Pons (tissue), 1 donor: Measurements from ENCODE around the gene CREG2.
"Not testable (repeated sequence)": the region's sequence is repeated elsewhere in the genome, so short reads cannot be mapped to it uniquely, and the experiment has no call there.

Experiments used
- DNase-seq: peaks from one replicate; pipeline ENCODE4 v3.0.0-alpha.2; 2016; ENCODE audit warnings: low spot score

The CREG2 gene

DNA sequence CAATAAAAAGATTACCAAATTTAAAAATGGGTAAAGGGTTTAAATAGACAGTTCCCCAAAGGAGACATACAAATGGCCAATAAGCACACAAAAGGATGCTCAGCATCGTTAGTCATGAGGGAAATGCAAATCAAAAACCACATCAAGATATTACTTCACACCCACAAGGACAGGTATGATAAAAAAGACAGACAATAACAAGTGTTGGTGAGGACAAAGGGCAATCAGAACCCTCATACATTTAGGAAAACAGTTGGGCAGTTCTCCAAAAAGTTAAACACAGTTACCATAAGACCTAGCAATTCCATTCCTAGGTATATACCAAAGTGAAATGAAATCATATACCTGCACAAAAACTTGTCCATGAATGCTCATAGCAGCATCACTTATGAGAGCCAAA is 14.5 kb downstream of the CREG2 start:
- no peak for DNase-seq

DNA sequence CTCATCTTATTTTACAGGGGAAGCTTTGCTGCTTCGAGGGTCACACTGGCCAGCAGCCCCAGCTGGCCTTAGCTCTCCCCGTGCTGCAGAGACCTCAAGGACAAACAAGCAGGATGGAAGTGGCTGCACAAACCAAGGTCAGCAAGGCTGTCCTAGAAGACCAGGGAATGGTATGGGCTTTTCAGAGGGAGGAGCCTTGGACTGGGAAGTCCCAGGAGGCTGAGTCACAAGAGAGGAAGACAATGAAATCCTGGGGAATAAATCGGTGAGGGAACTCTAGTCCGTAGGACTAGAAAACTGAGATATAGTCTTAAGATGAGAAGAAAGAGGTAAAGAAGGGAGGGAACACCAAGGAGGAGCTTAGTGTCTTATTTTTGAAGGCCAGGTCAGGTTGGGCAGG is 15.7 kb downstream of the CREG2 start:
- no peak for DNase-seq

DNA sequence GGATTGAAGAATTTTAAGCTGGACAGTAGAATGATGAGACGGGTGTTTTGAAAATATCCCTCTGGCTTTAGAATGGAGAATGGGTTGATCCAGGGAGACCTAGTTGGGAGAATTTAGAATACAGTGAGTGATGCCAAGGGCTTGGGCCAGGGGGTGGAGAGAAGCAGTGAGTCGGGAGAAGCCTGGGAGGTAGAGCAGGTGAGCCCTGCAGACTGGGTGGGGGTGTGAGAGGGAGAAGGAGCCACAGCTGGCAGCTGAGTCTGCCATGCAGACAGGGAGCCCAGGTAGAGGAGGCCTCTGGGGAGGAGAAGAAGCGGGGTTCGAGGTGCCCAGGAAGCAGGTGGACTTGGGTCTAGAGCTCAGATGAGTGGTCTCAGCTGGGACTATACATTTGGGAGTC is 18.2 kb downstream of the CREG2 start:
- no peak for DNase-seq

DNA sequence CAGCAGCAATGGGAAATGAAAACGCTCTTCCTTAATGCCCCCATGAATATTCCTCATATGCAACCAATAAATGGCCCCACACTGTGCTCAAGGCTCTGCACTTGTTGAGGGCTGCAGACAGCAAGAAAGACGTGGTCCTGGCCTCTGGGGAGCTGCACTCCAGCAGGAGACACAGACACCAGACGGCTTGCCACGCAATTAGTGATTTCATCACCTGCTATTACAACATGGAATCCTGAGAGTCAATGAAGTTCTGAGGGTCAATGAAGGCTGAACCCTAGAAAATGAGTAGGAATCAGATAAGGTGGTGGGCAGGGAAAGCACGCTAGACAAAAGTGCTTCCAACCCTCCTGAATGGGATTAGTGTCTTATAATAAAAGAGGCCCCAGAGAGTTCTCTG is 18.9 kb downstream of the CREG2 start:
- DNase-seq: no peak

DNA sequence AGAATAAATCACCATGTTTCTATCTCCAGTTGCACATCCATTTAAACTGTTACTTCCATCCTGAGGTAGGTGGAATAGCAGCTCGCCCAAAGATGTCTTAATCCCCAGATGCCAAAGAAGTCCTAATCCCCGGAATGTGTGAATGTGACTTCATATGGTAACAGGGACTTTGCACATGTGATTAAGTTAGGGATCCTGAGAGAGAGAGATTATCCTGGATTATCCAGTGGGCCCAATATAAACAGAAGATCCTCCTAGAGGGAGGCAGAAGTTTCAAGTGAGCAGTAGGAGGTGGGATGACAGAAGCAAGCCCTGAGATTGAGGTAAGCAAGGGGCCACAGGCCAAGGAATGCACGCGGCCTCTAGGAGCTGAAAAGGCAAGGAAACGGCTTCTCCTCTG is 19.8 kb downstream of the CREG2 start:
- no peak for DNase-seq

DNA sequence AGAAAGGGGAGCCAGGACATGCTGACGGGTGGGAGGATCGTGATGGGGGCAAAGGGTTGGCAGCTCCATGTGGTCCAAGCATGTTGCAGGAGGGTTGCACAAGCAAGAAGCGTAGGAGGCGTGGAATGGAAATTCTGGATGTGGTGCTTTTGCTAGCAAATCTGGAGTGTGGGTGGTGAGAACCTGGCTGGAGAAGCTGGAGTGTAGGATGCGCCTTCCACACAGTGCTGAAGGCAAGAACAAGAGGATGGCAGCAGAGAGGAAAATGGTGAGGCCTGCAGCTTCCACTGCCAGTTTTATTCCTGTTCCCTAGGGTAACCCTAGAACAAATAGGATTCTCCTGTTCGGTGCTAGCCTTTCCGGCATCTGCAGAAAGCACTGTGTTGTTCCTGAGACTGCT is 22.4 kb downstream of the CREG2 start:
- DNase-seq: no peak

DNA sequence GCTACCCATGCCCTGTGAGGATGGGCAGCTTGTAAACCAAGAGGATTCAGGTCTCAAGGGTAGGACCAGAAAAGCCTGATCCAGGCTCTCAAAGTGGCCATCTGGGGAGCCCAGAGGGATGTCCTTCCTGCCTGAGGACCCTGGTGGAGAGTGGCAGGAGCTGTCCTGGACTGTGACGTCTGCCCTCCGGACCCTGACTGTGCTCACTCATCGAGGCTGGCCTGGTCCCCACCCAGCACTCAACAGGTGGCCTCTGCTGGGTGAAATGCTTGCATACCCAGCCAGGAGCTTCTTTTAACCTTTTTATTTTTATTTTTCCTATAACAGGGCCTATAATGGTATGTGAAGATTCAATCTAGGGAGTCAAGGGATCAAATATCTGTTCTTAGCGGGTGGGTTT is 24.5 kb downstream of the CREG2 start:
- DNase-seq: no peak

DNA sequence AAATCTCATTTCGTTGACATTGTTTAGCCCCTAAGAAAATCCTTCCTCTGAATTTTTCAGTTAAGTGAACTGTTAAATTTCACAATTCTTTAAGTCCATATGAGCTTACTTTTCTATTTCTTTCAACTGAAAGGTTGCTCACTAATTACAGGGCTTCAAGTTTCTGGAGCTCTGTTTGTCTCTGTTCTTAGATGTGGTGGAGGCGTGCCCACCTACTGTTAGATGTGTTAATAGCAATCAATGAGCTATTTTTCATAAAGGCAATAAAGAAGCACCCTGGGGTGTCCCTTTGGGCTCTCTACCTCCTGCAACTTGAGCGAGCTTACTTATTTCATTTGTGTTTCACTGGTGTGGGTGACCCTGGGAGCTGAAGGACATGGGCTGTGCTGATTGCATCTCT is 25.0 kb downstream of the CREG2 start:
- DNase-seq: no peak

DNA sequence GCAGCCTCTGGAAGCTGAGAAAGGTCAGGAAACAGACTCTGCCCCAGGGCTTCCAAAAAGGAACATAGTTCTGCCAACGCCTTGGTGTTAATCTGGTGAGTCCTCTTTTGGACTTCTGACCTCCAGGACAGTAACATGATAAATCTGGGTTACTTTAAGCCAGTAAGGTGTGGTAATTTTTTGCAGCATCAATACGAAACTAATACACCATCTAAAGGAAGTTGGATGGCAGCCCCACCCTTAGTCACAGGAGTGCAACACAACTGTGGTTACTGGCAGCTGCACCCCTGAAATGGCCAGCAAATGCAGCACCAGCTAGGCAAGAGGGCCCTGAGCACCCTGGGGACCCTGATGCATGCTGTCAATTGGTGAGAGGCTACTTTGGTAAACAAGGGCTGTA is 25.8 kb downstream of the CREG2 start:
- no peak for DNase-seq

DNA sequence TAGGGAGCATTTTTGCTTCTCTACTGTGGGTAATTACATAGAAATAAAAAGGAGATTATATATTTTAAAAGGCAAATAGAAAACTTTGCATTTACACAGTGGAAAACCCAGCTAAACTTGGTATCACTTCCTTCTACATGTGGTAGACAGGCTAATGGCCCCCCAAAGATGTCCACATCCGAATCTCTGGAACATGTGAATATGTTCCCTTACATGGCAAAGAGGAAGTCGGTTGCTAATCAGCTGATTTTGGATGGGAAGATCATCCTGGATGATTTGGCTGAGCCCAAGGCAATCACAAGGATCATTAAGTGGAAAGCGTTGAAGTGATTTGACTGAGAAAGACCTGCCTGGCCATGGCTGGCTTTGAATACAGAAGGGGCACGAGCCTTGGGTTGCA is 26.2 kb downstream of the CREG2 start:
- DNase-seq: no peak

DNA sequence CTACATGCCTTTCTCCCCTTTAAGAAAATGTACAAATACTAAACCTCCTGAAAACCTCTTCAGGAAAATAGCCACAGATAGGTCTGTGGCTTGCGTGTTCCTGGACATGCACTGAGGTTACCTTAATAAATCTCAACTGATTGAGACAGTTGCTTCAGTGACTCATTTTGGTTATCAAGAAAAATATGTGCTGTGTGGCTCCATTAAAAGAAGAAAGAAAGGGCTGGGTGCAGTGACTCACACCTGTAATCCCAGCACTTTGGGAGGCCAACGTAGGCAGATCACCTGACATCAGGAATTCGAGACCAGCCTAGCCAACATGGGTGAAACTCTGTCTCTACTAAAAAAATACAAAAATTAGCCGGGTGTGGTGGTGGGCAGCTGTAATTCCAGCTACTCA is 27.1 kb downstream of the CREG2 start:
- no peak for DNase-seq

DNA sequence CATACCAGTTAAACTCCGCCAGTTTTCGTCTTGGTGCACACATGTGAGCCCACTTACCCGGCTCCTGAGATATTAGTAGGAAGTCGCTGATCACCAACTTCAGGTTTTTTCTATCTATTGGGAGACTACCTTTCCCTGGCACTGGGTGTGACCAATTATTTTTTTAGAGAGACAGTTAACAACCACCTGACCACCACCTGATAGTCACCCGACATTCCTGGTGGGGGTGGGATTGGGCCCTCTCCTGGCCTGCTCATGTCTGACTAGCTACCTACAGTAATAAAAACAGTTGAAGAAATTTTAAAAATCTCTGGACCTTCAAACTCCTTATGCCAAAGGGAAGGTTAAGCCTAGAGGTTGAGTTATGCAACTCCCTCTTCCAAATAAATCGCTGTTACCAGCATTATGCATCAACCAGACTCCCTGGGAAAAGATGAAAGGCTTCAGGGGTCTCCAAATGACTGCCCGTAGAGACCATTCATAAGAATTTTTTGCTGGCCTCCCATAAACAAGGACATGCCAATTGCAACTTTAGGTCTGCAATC is 27.8 kb downstream of the CREG2 start:
- DNase-seq: no peak

DNA sequence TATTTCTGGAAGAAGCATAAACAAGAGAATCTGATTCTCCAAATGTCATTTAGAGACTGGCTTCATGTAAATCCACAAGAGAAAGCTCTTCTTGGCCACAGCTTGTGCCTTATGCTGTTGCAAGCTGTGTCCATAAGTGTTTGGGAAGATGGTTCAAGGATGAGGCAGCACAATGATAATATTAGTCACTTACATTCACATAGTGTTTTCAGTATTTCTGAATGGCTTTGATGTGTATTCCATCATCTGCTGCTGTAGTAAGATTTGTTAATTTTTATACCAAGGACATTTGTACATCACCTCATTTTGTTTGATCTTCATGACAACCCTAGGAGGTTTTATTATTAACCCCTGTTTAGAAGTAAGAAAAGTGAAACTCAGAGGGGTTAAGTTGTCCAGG is 29.9 kb downstream of the CREG2 start:
- peak; percentile 8 for DNase-seq

DNA sequence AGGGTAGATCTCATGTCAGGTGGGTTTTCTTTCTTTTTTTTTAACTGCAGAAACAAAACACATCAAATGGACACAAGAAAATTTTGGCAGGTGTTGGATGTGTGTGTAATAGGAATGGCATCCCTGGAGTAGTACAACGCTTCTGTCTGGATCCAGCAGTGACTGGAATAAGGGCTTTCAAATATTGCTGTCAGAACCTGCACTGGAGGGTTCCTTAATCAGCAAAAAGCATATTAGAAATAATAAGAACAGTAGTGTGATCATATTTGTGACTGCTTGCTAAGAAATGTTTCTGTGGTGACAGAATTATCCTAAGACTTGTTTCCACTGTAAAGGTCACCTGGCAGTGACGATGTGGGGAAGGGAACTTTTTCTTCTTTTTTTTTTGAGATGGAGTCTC is 30.8 kb downstream of the CREG2 start:
- no peak for DNase-seq

DNA sequence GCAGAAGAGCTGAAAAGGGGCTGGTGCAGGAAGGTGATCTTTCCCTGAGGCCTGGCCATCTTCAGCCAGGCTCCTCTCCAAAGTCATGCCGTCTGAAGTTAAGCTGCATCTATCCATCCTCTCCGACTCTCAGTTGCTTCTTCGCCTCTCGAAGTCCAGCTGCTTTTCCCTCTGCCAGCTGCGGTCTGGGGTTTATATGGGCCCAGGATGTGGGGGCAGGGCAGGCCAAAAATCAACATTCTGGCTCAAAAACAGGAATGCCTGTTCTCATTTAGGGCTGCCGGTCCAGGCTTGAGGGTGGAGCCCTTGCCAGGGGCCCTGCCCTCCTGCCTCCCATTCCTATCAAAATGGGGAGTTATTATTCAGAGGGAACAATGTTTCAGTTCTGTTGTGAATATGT is 31.2 kb downstream of the CREG2 start:
- no peak for DNase-seq

DNA sequence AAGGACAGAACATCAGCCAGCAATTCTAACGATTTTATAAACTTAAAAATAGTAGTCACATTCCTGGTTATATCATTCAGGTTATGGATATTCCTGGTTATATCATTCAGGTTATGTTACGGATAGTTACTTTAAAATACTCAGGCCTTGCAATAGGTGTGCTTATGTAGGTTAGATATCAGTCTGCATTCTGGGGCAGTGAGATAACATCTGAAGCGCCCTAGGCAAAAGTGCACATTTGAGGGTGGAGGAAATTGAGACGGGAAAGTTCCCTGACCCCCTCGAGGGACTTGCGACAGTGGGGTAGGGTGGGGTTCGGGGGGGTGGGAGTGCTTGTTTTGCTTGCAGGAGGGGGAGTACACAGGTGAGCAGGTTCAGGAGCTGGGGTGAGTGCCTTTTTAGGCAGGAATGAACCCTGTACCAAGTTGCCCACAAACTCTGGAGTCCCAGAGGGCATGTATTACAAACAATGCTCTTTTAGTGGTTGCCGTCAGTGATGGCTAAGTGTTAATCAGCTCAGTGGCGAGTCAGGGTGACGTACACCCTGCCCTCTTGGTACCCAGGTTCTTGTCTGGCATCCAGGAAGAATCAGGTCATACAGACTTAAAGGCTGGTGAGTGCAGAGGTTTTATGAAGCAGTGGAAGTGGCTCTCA is 31.8 kb downstream of the CREG2 start:
- DNase-seq: no peak

DNA sequence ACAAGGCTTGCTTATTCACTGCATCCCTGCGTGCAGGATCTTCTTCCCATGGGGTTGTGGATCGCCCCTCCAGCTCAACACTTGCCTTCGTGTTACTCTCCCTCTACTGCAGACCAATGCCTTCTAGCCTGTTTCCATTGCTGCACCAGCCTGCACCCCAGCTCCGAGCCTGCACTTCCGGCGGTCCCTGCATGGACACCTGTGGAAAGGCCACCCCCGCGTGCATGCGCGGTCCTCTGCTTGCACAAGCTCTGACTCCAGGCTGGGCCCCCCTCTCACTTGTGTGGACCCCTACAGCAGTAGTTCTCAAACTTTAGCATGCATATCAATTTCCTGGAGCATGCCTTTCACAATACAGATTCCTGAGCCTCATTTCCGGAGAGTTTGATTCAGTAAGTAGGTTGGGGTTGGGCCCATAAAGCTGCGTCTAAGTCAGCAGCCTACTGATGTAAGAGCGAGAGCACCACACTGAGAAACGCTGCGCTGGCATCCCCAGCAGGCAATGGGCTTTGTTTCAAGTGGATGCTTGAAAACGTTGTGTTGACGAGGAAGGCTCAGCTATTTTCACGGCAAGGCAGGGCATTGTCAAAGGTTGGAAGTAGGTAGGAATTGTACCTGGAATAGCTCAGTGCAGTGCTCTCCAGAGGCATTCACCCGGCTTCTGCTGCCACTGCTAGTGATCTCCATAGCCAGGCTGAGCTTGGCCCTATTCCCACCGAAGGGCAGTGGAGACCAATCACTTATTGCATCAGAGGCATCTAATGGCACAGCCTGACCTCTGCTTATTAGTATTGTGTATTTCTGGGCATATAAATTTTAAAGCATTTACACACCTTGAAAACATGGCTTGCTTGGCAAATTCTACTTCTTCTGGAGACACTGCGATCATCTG is 32.6 kb downstream of the CREG2 start:
- no peak for DNase-seq

DNA sequence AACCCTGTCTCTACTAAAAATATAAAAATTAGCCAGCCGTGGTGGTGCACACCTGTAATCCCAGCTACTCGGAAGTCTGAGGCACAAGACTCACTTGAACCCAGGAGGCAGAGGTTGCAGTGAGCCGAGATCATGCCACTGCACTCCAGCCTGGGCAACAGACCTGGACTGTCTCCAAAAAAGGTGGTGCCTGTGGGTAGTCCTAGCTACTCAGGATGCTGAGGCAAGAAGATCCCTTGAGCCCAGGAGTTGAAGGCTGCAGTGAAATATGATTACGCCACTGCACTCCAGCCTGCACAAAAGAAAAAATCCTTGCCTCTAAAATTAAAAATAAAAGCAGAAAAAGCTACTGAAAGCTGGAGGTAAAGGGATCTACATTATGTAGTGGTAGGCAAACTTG is 34.7 kb downstream of the CREG2 start:
- not testable (repeated sequence) for DNase-seq

DNA sequence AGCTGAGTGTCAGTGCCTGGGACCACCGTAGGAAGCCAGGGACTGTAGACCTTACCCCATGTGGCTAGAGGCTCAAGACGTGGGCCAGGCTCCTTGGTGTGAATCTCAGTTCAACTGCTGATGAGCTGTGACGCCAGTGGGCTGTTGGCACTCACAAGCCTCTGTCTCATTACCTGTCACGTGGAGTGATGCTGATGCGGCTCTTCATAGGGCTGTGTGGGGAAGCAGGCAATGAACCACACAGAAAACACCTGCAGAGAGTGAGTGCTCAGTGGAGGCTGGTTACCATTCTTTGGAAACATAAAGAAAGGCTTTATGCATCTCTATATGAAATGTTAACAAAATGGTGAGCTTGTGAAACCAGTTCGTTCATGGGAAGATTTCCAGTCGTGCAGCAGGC is 36.1 kb downstream of the CREG2 start:
- no peak for DNase-seq

DNA sequence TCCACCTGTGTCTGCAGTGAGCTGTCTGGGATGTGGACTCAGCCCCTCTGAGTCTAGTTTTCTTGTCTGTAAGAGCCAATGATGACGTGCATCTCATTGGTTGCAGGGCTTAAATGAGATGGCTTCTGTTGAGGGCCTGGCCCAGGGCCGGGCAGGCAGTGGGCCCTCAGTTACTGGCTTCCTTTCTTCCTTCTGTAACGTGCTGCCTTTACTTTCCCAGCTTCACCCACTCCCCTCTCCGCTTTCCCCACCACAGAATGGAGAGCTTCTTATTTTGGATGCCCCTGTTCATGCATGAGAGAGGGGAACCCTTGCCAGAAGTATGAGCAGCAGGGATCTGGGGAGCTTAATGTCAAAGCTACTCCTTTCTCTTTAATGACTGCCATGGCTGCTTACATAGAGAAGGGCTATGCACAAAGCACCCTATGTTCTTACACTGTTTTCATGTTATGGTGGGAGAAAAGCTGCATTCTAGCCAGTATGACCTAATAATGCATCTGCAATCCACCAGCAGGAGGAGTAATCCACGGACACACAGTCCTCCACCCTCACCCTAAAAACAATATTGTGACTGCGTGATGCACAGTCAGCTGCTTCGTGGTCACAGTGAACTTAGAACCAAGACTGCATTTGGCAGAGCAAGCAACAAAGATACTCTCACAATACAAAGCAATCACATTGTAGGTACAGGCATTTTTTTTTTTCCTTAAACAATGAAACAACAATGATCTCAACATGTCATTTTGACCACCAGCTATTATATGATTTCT is 37.2 kb downstream of the CREG2 start:
- DNase-seq: peak; percentile 79

DNA sequence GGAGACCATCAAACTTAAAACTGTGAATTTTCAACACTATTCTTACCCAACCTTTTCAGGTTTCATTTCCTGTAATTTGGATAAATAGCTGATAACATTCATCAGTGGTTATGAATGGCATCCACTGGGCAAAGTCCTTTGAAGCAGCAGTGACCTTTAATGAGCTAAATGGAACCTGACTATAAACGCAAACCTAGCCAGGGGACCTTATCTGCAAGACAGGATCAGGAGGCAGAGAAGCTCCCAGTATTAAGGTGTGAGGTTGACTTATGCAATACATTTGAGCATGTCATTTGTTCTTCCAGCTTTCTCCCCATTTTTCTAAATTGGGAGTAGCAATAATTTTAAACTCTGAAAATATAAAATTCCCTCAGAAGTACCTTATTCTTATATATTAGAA is 38.4 kb downstream of the CREG2 start:
- DNase-seq: no peak

DNA sequence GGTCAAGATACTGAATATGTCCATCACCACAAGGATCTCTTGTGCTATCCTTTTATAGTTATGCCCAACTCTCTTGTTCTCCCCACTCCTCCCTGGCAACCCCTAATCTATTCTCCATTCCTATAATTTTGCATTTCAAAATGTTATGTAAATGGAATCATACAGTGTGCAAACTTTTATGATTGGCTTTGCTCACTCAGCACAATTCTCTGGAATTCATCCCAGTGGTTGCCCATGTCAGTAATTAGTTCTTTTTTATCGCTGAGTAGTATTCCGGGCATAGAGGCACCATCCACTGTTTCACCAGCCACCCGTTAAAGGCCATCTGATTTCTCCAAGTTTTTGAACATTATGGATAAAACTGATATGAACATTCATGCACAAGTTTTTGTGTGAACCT is 40.4 kb downstream of the CREG2 start:
- DNase-seq: no peak

DNA sequence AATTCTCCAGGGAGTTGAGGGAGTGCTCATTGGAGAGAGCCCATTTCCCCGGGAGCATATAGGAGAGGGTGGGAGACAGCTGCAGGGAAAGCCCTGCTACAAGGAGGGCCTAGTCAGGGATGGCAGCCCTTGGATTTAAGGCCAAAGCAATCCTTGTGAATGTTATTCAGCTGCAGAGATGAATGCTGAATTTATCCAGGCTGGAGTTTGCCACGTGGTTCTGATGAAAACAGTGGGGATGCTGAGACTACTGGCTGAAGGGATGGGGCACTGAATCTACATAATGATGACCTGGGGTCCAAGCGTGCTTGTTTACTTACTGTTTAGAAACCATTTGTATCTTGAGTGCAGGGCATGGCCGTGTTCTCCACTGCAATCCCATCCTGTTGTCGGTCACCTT is 43.2 kb downstream of the CREG2 start:
- peak; percentile 84 for DNase-seq
